Thyroid gland (tissue), 4 donors: ENCODE results near the gene PDZD7.

Experiments
- POLR2A ChIP-seq, 2 donors: fragments of 450-650 bp; IDR thresholded peaks; one replicate each; pipeline ENCODE4 v1.6.1; 2017; ENCODE audit warnings: antibody characterized with exemption in 2 of 2, mild to moderate bottlenecking in 2 of 2, moderate library complexity in 1 of 2
- TF ChIP-seq, protein P1 (sequence below), 6 experiments: fragments of 200-600 bp in 3 of 6; fragments of 450-650 bp in 3 of 6; sonication (generic) in 3 of 6; IDR thresholded peaks; one replicate each; pipeline ENCODE4 v1.5.1; 2016 to 2019; ENCODE audit warnings: antibody characterized with exemption in 6 of 6, mild to moderate bottlenecking in 2 of 6, inconsistent platforms in 1 of 6, moderate library complexity in 1 of 6

GRCh38 chr10:101016814-101017213 is 14.1 kb downstream of the PDZD7 start:
- TF ChIP-seq, protein P1, sequence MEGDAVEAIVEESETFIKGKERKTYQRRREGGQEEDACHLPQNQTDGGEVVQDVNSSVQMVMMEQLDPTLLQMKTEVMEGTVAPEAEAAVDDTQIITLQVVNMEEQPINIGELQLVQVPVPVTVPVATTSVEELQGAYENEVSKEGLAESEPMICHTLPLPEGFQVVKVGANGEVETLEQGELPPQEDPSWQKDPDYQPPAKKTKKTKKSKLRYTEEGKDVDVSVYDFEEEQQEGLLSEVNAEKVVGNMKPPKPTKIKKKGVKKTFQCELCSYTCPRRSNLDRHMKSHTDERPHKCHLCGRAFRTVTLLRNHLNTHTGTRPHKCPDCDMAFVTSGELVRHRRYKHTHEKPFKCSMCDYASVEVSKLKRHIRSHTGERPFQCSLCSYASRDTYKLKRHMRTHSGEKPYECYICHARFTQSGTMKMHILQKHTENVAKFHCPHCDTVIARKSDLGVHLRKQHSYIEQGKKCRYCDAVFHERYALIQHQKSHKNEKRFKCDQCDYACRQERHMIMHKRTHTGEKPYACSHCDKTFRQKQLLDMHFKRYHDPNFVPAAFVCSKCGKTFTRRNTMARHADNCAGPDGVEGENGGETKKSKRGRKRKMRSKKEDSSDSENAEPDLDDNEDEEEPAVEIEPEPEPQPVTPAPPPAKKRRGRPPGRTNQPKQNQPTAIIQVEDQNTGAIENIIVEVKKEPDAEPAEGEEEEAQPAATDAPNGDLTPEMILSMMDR (IDR thresholded peaks at IDR 0.05): no peak
- no peak for TF ChIP-seq POLR2A (IDR thresholded peaks at IDR 0.05)
